ENCODE results near the gene STX19.

DNA sequence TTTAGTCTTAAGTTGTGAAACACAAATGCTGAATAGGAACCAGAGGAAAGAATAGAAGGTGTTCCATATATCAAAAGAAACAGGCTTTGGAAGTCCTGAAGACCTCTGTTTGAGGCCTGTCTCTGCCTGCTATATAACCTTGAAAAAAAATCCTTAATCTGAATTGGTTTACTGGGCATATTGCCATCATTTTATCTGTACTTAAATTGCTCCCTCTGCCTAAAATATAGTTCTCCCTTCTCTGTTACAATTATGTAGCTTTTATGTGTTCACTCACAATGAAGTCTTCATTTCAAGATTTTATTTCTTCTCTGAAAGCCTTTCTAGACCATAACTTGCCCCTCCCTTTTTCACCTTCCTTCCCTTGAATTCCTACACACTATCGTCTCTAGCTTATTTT lies 27.2 kb downstream of the STX19 start:
- no peak for TF ChIP-seq POLR2A (IDR thresholded peaks at IDR 0.05)
- TF ChIP-seq, protein P1, sequence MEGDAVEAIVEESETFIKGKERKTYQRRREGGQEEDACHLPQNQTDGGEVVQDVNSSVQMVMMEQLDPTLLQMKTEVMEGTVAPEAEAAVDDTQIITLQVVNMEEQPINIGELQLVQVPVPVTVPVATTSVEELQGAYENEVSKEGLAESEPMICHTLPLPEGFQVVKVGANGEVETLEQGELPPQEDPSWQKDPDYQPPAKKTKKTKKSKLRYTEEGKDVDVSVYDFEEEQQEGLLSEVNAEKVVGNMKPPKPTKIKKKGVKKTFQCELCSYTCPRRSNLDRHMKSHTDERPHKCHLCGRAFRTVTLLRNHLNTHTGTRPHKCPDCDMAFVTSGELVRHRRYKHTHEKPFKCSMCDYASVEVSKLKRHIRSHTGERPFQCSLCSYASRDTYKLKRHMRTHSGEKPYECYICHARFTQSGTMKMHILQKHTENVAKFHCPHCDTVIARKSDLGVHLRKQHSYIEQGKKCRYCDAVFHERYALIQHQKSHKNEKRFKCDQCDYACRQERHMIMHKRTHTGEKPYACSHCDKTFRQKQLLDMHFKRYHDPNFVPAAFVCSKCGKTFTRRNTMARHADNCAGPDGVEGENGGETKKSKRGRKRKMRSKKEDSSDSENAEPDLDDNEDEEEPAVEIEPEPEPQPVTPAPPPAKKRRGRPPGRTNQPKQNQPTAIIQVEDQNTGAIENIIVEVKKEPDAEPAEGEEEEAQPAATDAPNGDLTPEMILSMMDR (IDR thresholded peaks at IDR 0.05) = no peak

Data from Peyer's patch (tissue), 4 donors.